Neuronal stem cell (in vitro differentiated cells): ENCODE measurements around the gene MAGI1.

Experiments
- DNase-seq: peaks from one replicate; pipeline ENCODE4 v3.0.0-alpha.2; 2013; ENCODE audit warnings: low spot score
- H2AFZ ChIP-seq: one replicate; pipeline ENCODE4 v1.6.1; 2013; ENCODE audit warnings: mild to moderate bottlenecking, low read length, inconsistent platforms
- H2AK5ac ChIP-seq: 2 replicates; pipeline ENCODE4 v1.6.1; 2013; ENCODE audit warnings: low read depth, mild to moderate bottlenecking, inconsistent platforms, low read length, moderate library complexity, mixed read lengths
- H2BK120ac ChIP-seq: 2 replicates; pipeline ENCODE4 v1.6.1; 2013; ENCODE audit warnings: low read depth, mild to moderate bottlenecking, inconsistent platforms, low read length, moderate library complexity, mixed read lengths
- H2BK12ac ChIP-seq: one replicate; pipeline ENCODE4 v1.6.1; 2013; ENCODE audit warnings: low read length, inconsistent platforms
- H2BK15ac ChIP-seq: 2 replicates; pipeline ENCODE4 v1.6.1; 2013; ENCODE audit warnings: mild to moderate bottlenecking, low read length, inconsistent platforms, mixed read lengths
- H2BK5ac ChIP-seq: one replicate; pipeline ENCODE4 v1.6.1; 2013; ENCODE audit warnings: inconsistent platforms, mild to moderate bottlenecking, low read length, moderate library complexity
- H3K14ac ChIP-seq: one replicate; pipeline ENCODE4 v1.6.1; 2013; ENCODE audit warnings: low read length, inconsistent platforms
- H3K18ac ChIP-seq: 2 replicates; pipeline ENCODE4 v1.6.1; 2013; ENCODE audit warnings: low read length, inconsistent platforms
- H3K23ac ChIP-seq: 2 replicates; pipeline ENCODE4 v1.6.1; 2013; ENCODE audit warnings: low read depth, mild to moderate bottlenecking, mixed read lengths, low read length, inconsistent platforms; ENCODE audit not compliant: poor library complexity
- H3K27ac ChIP-seq: replicated peaks from 3 replicates; pipeline ENCODE4 v1.5.1; 2013; ENCODE audit warnings: low read length, inconsistent platforms
- H3K27me3 ChIP-seq, 3 experiments: 2 replicates each; pipeline ENCODE4 v1.6.1; 2013; ENCODE audit warnings: low read length in 3 of 3, mild to moderate bottlenecking in 2 of 3, inconsistent platforms in 1 of 3, low read depth in 1 of 3, mixed read lengths in 1 of 3, moderate library complexity in 1 of 3; ENCODE audit not compliant: control insufficient read depth in 3 of 3, insufficient read depth in 3 of 3
- H3K36me3 ChIP-seq, 2 donors: replicated peaks in 1 of 2; 2 replicates each; pipeline ENCODE4 v1.6.1; 2013; ENCODE audit warnings: low read length in 2 of 2; ENCODE audit not compliant: control insufficient read depth in 2 of 2, insufficient read depth in 2 of 2
- H3K4ac ChIP-seq: 2 replicates; pipeline ENCODE4 v1.6.1; 2013; ENCODE audit warnings: inconsistent platforms, mild to moderate bottlenecking, low read length, moderate library complexity
- H3K4me1 ChIP-seq, 2 donors: 1 replicate in 1 of 2; 2 replicates in 1 of 2; pipeline ENCODE4 v1.6.1; 2013; ENCODE audit warnings: low read length in 2 of 2, low read depth in 1 of 2; ENCODE audit not compliant: control insufficient read depth in 2 of 2, insufficient read depth in 1 of 2
- H3K4me2 ChIP-seq: one replicate; pipeline ENCODE4 v1.6.1; 2013; ENCODE audit warnings: mild to moderate bottlenecking, low read length, inconsistent platforms; ENCODE audit not compliant: insufficient read depth, poor library complexity, severe bottlenecking
- H3K4me3 ChIP-seq, 2 donors: 2 replicates each; pipeline ENCODE4 v1.5.1; 2013; ENCODE audit warnings: low read length in 2 of 2, mild to moderate bottlenecking in 2 of 2, inconsistent platforms in 1 of 2, moderate library complexity in 1 of 2
- H3K79me1 ChIP-seq: one replicate; pipeline ENCODE4 v1.6.1; 2013; ENCODE audit warnings: low read depth, mild to moderate bottlenecking, inconsistent platforms, low read length, moderate library complexity
- H3K9ac ChIP-seq: one replicate; pipeline ENCODE4 v1.6.1; 2013; ENCODE audit warnings: mild to moderate bottlenecking, low read depth, low read length, inconsistent platforms; ENCODE audit not compliant: poor library complexity
- H3K9me3 ChIP-seq, 2 donors: replicated peaks in 1 of 2; 2 replicates each; pipeline versions ENCODE3 to v1.6.1; 2013; ENCODE audit warnings: low read length in 2 of 2, mild to moderate bottlenecking in 2 of 2, inconsistent platforms in 1 of 2, low read depth in 1 of 2, mixed read lengths in 1 of 2, moderate library complexity in 1 of 2; ENCODE audit not compliant: control insufficient read depth in 2 of 2, insufficient read depth in 1 of 2
- H4K8ac ChIP-seq: one replicate; pipeline ENCODE4 v1.6.1; 2013; ENCODE audit warnings: low read depth, mild to moderate bottlenecking, inconsistent platforms, low read length, moderate library complexity
- H4K91ac ChIP-seq: one replicate; pipeline ENCODE4 v1.6.1; 2013; ENCODE audit warnings: low read length, low read depth, mild to moderate bottlenecking, inconsistent platforms; ENCODE audit not compliant: poor library complexity
- WGBS, 2 donors: extraction: QIAGEN DNeasy Blood & Tissue Kit; methylation state at CpG; one replicate each; pipeline ENCODE4 v1.1.7; 2013; ENCODE audit warnings: missing lambda C conversion rate in 2 of 2, mixed read lengths in 1 of 2; ENCODE audit not compliant: insufficient read length in 2 of 2, insufficient replicate concordance in 1 of 2; ENCODE audit errors: extremely low coverage in 2 of 2; 5-methylcytosine and 5-hydroxymethylcytosine counted together

Gene MAGI1

GRCh38 chr3:65899226-65899625 lies 139.5 kb downstream of the MAGI1 start:
- Histone ChIP-seq H2AK5ac (no peak overlapping the region), H2BK120ac (no peak overlapping the region), H3K23ac (no peak overlapping the region), H2BK12ac (no peak overlapping the region), H3K9ac (no peak overlapping the region), H3K4me1 (peaks cover 10% of the 10 kb centered on the region in 2 donors), H3K27me3 (no peaks in the 10 kb centered on the region), H2BK5ac (no peak overlapping the region), H3K4me3 (no peak overlapping the region), H2AFZ (no peak overlapping the region), H3K4me2 (no peak overlapping the region), H2BK15ac (no peak overlapping the region), H3K36me3 (no peaks in the 10 kb centered on the region), H4K8ac (no peak overlapping the region), H3K27ac (no peak overlapping the region), H3K18ac (no peak overlapping the region), H3K14ac (no peak overlapping the region), H3K79me1 (peaks cover 2% of the 10 kb centered on the region), H3K4ac (no peak overlapping the region), H4K91ac (no peak overlapping the region), H3K9me3 (no peaks in the 10 kb centered on the region)
- WGBS, 2 donors: no CpG with 5 or more reads among the region's 1 CpG
- DNase-seq: no peak

GRCh38 chr3:65897766-65898165 lies 141.0 kb downstream of the MAGI1 start:
- H3K18ac ChIP-seq: no peak overlapping the region
- H4K8ac ChIP-seq: no peak overlapping the region
- H3K27ac ChIP-seq: no peak overlapping the region
- H3K4me1 ChIP-seq: peaks cover 10% of the 10 kb centered on the region in 2 donors
- no peak overlapping the region for H3K4me2 ChIP-seq
- no peak overlapping the region for H3K9ac ChIP-seq
- H2BK5ac ChIP-seq: no peak overlapping the region
- no peak overlapping the region for H3K23ac ChIP-seq
- no peak overlapping the region for H3K4ac ChIP-seq
- H3K9me3 ChIP-seq: no peaks in the 10 kb centered on the region
- no peak overlapping the region for H4K91ac ChIP-seq
- DNase-seq: no peak
- no CpG with 5 or more reads among the region's 3 CpGs for WGBS, 2 donors
- H3K14ac ChIP-seq: no peak overlapping the region
- no peaks in the 10 kb centered on the region for H3K36me3 ChIP-seq
- H3K79me1 ChIP-seq: peaks cover 2% of the 10 kb centered on the region
- H2AK5ac ChIP-seq: no peak overlapping the region
- H3K4me3 ChIP-seq: no peak overlapping the region
- H2BK12ac ChIP-seq: no peak overlapping the region
- H2AFZ ChIP-seq: no peak overlapping the region
- no peaks in the 10 kb centered on the region for H3K27me3 ChIP-seq
- H2BK15ac ChIP-seq: no peak overlapping the region
- H2BK120ac ChIP-seq: no peak overlapping the region

GRCh38 chr3:65896321-65896720 lies 142.4 kb downstream of the MAGI1 start:
- H3K4me1 ChIP-seq: peaks cover 2 to 4% of the 10 kb centered on the region in 2 donors
- H3K9me3 ChIP-seq: no peaks in the 10 kb centered on the region
- no peak overlapping the region for H3K4me2 ChIP-seq
- H2AFZ ChIP-seq: no peak overlapping the region
- no peak overlapping the region for H4K91ac ChIP-seq
- H2BK5ac ChIP-seq: no peak overlapping the region
- no peak overlapping the region for H3K14ac ChIP-seq
- H3K18ac ChIP-seq: no peak overlapping the region
- H2BK120ac ChIP-seq: no peak overlapping the region
- H2BK12ac ChIP-seq: no peak overlapping the region
- H3K23ac ChIP-seq: no peak overlapping the region
- no peak overlapping the region for H4K8ac ChIP-seq
- peak overlapping the region; percentile 56 for H3K9ac ChIP-seq
- peaks cover 2% of the 10 kb centered on the region for H3K79me1 ChIP-seq
- no peak overlapping the region for H3K27ac ChIP-seq
- no peak overlapping the region for H3K4ac ChIP-seq
- H2BK15ac ChIP-seq: no peak overlapping the region
- WGBS, 2 donors: no CpG with 5 or more reads among the region's 6 CpGs
- H3K36me3 ChIP-seq: no peaks in the 10 kb centered on the region
- H2AK5ac ChIP-seq: no peak overlapping the region
- no peak for DNase-seq
- no peak overlapping the region for H3K4me3 ChIP-seq
- no peaks in the 10 kb centered on the region for H3K27me3 ChIP-seq

DNA sequence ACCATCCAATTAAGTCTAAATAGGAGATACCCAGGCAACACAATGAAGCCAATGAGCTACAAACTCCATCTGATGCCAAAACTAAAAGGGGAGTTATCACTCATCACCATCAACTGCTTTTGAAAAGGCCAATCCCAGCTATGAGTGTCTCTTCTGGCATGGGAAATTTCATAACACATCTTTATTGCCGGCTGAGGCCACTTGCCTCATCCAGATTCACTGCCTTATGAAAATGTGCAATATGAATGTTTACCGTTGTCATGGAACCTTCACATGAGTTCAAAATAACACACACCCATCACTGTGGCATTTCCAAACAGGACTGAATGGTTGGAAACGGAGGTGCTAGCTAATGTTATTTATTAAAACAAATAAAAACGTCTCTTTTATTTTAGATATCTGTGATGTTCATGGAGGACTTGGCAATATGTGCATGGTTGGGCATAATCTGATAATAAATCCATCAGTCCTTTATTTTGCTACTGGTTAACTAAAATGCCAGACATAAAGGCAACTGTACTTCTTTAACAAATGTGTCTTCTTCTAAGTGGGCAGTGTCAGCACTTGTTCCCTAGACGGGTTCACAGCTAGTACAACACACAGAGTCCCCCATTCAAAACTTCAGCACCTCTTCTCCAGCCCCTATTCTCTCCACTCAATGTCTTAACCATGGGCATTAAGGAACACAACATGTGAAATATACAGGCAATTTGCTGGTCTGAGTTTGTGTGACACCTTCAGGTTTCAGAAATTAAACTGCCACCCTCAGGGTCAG lies 143.9 kb downstream of the MAGI1 start:
- Histone ChIP-seq H2BK15ac (no peak overlapping the region), H3K27ac (no peak overlapping the region), H3K4ac (no peak overlapping the region), H3K9ac (no peak overlapping the region), H3K4me2 (no peak overlapping the region), H3K9me3 (no peaks in the 10 kb centered on the region), H2AK5ac (no peak overlapping the region), H3K4me1 (peaks cover 0 to 4% of the 10 kb centered on the region in 2 donors), H2BK5ac (no peak overlapping the region), H3K4me3 (no peak overlapping the region), H2AFZ (no peak overlapping the region), H2BK120ac (no peak overlapping the region), H3K79me1 (peaks cover 2% of the 10 kb centered on the region), H3K36me3 (no peaks in the 10 kb centered on the region), H3K23ac (no peak overlapping the region), H3K18ac (no peak overlapping the region), H4K91ac (no peak overlapping the region), H3K27me3 (no peaks in the 10 kb centered on the region), H4K8ac (no peak overlapping the region), H2BK12ac (no peak overlapping the region), H3K14ac (no peak overlapping the region)
- no peak for DNase-seq
- WGBS, 2 donors: no CpG with 5 or more reads among the region's 5 CpGs
